ENCODE measurements around the gene C3orf18. TPM values are rescaled to one million over a fixed set of nuclear protein-coding genes. Genes with fewer than 3 reads are reported as not detected.

Gene C3orf18
- total RNA-seq, 1 donor from 2014 or later, result 12.7 TPM

DNA sequence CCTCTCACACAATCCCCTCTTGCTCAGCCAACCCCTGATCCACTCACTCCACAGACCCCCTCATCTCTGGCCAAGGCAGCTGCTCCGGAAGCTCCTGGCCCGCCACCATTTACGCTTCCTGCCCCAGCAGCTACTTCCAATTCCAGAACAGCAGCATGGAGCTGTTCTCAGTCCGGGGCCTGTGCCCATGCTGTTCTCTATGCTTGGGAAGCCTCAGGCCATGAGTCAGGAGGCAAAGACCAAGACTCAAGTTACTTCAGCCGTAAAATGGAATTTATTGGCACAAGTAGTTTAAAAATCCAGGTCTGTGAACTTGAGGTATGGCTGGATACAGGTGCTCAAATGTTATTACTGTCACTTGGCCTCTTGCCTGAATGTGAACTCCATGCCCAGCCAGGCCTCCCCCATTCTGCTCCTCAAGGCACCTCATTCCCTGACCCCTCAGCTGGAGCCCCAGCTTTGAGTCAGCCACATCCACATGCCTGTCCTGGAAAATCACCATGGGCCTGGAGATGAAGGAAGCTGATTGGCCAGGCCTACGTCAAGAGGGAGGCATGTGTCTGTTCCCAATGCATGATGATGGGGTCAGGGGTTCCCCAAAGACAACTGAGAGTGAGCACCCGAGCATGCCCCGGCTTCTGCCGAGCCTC is 32.7 kb downstream of the C3orf18 start:
- Mint-ChIP-seq H3K9me3 (no peaks in the 10 kb centered on the region), H3K4me3 (no peak overlapping the region), H3K36me3 (ENCODE audit: low read depth) (no peaks in the 10 kb centered on the region), H3K27ac (ENCODE audit: unreplicated experiment) (no peak overlapping the region), H3K27me3 (ENCODE audit: low read depth) (no peaks in the 10 kb centered on the region), H3K4me1 (peaks cover 42% of the 10 kb centered on the region)
- TF ChIP-seq, protein P1, sequence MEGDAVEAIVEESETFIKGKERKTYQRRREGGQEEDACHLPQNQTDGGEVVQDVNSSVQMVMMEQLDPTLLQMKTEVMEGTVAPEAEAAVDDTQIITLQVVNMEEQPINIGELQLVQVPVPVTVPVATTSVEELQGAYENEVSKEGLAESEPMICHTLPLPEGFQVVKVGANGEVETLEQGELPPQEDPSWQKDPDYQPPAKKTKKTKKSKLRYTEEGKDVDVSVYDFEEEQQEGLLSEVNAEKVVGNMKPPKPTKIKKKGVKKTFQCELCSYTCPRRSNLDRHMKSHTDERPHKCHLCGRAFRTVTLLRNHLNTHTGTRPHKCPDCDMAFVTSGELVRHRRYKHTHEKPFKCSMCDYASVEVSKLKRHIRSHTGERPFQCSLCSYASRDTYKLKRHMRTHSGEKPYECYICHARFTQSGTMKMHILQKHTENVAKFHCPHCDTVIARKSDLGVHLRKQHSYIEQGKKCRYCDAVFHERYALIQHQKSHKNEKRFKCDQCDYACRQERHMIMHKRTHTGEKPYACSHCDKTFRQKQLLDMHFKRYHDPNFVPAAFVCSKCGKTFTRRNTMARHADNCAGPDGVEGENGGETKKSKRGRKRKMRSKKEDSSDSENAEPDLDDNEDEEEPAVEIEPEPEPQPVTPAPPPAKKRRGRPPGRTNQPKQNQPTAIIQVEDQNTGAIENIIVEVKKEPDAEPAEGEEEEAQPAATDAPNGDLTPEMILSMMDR (conservative IDR thresholded peaks at IDR 0.05), result no peak
- no peak for DNase-seq (ENCODE audit: low read depth, low spot score)

DNA sequence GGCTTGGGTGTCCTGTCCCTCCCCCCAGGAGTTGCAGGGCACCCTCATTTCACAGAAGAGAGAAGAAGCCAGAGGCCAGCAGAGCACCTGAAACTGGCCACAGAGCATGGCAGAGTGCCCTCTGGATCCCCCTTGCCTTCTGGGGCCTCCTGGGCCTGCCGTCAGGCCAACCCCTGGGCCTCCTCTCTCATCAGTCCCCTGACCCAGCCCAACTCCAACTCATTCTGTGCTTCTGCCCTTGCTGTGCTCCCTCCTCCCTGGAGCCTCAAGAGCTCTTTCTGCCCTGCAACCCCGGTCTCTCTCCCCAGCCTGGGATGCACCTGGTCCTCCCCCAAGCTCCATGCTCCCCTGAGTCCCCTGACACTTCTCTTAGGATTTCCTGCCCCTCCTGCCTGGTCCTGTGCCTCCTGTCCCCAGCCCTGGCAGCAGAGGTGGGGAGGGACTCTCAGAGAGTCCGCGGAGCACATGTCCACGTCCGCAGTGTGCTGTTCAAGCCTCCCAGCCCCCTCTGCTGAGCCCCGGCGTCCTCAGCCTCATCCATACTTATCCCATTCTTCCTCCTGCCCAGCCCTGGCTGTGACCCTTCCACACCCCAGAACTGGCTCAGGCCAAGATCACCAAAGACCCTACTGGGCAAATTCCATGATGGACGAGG is 33.6 kb downstream of the C3orf18 start:
- no peak overlapping the region for H3K27ac Mint-ChIP-seq (ENCODE audit: unreplicated experiment)
- peaks cover 37% of the 10 kb centered on the region for H3K4me1 Mint-ChIP-seq
- no peak for DNase-seq (ENCODE audit: low read depth, low spot score)
- no peaks in the 10 kb centered on the region for H3K27me3 Mint-ChIP-seq (ENCODE audit: low read depth)
- TF ChIP-seq, protein P1 (conservative IDR thresholded peaks at IDR 0.05), result no peak
- no peak overlapping the region for H3K4me3 Mint-ChIP-seq
- no peaks in the 10 kb centered on the region for H3K36me3 Mint-ChIP-seq (ENCODE audit: low read depth)
- no peaks in the 10 kb centered on the region for H3K9me3 Mint-ChIP-seq

DNA sequence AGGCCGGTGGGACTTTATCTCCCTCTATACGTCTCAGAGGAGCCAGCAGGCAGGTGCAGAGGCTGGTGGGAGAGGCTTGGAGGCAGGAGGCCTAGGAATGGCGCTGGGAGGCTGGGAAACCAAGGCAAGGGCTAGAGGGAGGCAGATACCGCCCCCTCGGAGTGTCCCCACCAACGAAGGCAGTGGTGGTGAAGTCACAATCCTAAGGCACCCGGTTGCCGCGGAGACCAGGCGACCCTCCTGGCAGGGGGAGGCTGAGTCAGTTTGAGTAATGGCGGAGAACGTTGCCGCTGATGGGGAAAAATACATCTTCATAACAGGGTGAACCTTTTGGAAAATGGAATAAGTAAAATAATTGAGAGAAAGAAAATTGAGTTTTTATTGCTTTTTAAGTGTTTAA is 34.2 kb downstream of the C3orf18 start:
- no peak for DNase-seq (ENCODE audit: low read depth, low spot score)
- H3K36me3 Mint-ChIP-seq (ENCODE audit: low read depth), result no peaks in the 10 kb centered on the region
- no peak overlapping the region for H3K4me3 Mint-ChIP-seq
- H3K27me3 Mint-ChIP-seq (ENCODE audit: low read depth), result no peaks in the 10 kb centered on the region
- TF ChIP-seq, protein P1 (conservative IDR thresholded peaks at IDR 0.05), result no peak
- H3K9me3 Mint-ChIP-seq, result no peaks in the 10 kb centered on the region
- peak overlapping the region; percentile 86 for H3K27ac Mint-ChIP-seq (ENCODE audit: unreplicated experiment)
- peaks cover 31% of the 10 kb centered on the region for H3K4me1 Mint-ChIP-seq

DNA sequence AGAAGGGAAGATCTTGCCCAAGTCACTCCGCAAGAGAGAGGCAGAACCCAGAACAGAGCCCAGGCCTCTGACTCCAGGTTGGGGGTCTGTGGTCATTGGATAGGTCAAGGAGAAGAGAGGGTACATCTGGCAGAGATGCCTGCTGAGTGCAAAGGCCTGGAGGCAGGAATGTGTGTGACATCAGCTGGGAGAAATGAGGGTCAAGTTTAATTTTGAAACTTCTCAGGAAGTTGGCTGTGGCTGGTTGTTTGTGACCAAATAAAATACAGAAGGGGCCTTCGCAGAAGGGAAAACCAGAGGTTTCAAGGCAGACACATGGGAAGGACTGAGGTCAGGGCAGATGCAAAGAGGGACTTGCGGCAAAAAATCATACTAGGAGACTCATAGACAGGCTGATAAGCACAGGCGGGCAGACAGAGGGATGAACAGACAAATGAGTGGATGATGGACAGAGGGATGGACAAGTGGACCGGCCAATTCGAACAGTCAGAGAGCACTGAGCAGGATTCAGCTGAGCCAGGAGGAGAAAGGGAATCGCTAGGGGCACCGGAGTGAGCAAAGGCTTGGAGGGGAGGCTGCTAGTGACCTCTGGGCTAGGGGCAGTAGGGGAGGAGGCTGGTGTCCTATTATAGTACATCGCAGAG is 35.4 kb downstream of the C3orf18 start:
- Mint-ChIP-seq H3K4me3 (no peak overlapping the region), H3K36me3 (ENCODE audit: low read depth) (no peaks in the 10 kb centered on the region), H3K4me1 (peaks cover 31% of the 10 kb centered on the region), H3K9me3 (no peaks in the 10 kb centered on the region), H3K27me3 (ENCODE audit: low read depth) (no peaks in the 10 kb centered on the region), H3K27ac (ENCODE audit: unreplicated experiment) (peak overlapping the region; percentile 9)
- TF ChIP-seq, protein P1 (conservative IDR thresholded peaks at IDR 0.05), result no peak
- DNase-seq (ENCODE audit: low read depth, low spot score), result no peak

DNA sequence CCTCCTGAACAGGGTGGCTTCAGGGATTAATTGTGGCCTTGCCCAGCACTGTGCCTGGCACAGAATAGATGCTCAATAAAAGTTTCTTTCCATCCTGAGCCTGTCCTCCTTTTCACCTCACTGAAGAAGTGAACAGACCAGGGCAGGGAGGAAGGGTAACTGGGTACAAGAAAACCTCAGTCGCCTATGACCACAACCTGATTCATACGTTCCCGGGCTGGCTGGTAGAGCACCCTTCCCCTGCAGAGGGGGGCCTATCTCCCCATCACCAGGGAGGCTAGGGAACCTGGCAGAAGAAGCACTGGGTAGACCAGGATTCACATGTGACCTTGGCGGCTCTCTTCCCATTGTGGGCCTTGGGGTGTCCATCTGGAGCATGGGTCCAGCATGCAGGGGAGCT is 36.3 kb downstream of the C3orf18 start:
- no peak overlapping the region for H3K4me3 Mint-ChIP-seq
- TF ChIP-seq, protein P1 (conservative IDR thresholded peaks at IDR 0.05), result no peak
- H3K4me1 Mint-ChIP-seq, result peaks cover 31% of the 10 kb centered on the region
- no peak for DNase-seq (ENCODE audit: low read depth, low spot score)
- no peaks in the 10 kb centered on the region for H3K36me3 Mint-ChIP-seq (ENCODE audit: low read depth)
- no peak overlapping the region for H3K27ac Mint-ChIP-seq (ENCODE audit: unreplicated experiment)
- no peaks in the 10 kb centered on the region for H3K9me3 Mint-ChIP-seq
- no peaks in the 10 kb centered on the region for H3K27me3 Mint-ChIP-seq (ENCODE audit: low read depth)

Measured in neural crest cell (in vitro differentiated cells).